Stimulated activated CD4-positive, alpha-beta T cell treated with anti-CD3 and anti-CD28 coated beads, Interleukin-12 subunit alpha, Interleukin-12 subunit beta, amount 100 ng/mL, for 48 hours (primary cell): ENCODE results near the gene FCRL5.
"Not testable (repeated sequence)": the region's sequence is repeated elsewhere in the genome, so short reads cannot be mapped to it uniquely, and the experiment has no call there.

Source experiments
- DNase-seq, 3 donors: peaks; one replicate each; pipeline ENCODE4 v3.0.0-alpha.2; 2020; ENCODE audit warnings: low read depth in 2 of 3, low spot score in 1 of 3

The FCRL5 gene

GRCh38 chr1:157551694-157552693, at the start of gene FCRL5:
Gene FCRL5 (minus strand): TSS chr1:157552515. CDS start chr1:157552362, 153 bp downstream.
- no peak for DNase-seq

- DNase-seq, result no peak
Observed at GRCh38 chr1:157600236-157600635, 47.9 kb upstream of the FCRL5 start.

- no peak for DNase-seq
Observed at GRCh38 chr1:157597959-157598667, 45.8 kb upstream of the FCRL5 start, which contains the start of gene FCRL4. Gene FCRL4 (minus strand): TSS chr1:157598085. CDS start chr1:157597944, 141 bp downstream.

- no peak for DNase-seq
Observed at GRCh38 chr1:157596384-157596783, 44.1 kb upstream of the FCRL5 start.

GRCh38 chr1:157595356-157595755, 43.0 kb upstream of the FCRL5 start:
- DNase-seq, result no peak

GRCh38 chr1:157585984-157586383, 33.7 kb upstream of the FCRL5 start:
- no peak for DNase-seq

- no peak for DNase-seq
Observed at GRCh38 chr1:157584503-157584902, 32.2 kb upstream of the FCRL5 start.

- DNase-seq, result no peak
Observed at GRCh38 chr1:157580828-157581210, 28.5 kb upstream of the FCRL5 start.

- peak in 1 of 3 donors; percentile 9 for DNase-seq
Observed at GRCh38 chr1:157580179-157580827, 28.0 kb upstream of the FCRL5 start.

- DNase-seq, result no peak
Observed at GRCh38 chr1:157577420-157577819, 25.1 kb upstream of the FCRL5 start.

GRCh38 chr1:157575744-157576143, 23.4 kb upstream of the FCRL5 start:
- no peak for DNase-seq

GRCh38 chr1:157574836-157575235, 22.5 kb upstream of the FCRL5 start:
- DNase-seq, result no peak

GRCh38 chr1:157566484-157567300, 14.4 kb upstream of the FCRL5 start:
- no peak for DNase-seq

- no peak for DNase-seq
Observed at GRCh38 chr1:157562515-157562914, 10.2 kb upstream of the FCRL5 start.

GRCh38 chr1:157558119-157558518, 5.8 kb upstream of the FCRL5 start:
- DNase-seq, result no peak

- not testable (repeated sequence) for DNase-seq
Observed at GRCh38 chr1:157548081-157548480, 4.2 kb downstream of the FCRL5 start.

GRCh38 chr1:157542676-157543075, 9.6 kb downstream of the FCRL5 start:
- no peak for DNase-seq

- DNase-seq, result no peak
Observed at GRCh38 chr1:157540852-157541251, 11.5 kb downstream of the FCRL5 start.

GRCh38 chr1:157540160-157540748, 12.1 kb downstream of the FCRL5 start:
- no peak for DNase-seq

GRCh38 chr1:157539568-157539967, 12.7 kb downstream of the FCRL5 start:
- no peak for DNase-seq
